22Rv1 (cell line): Measurements from ENCODE around the gene ESPNL.

Source experiments
- H3K27ac ChIP-seq: fragments of 450-650 bp; 2 replicates; pipeline ENCODE4 v1.5.1; 2017
- CTCF ChIP-seq: fragments of 450-650 bp; IDR thresholded peaks from 2 replicates; pipeline ENCODE4 v1.5.1; 2017; ENCODE audit warnings: mild to moderate bottlenecking
- ZFX ChIP-seq: fragments of 450-650 bp; IDR thresholded peaks from 2 replicates; pipeline ENCODE4 v1.6.1; 2017; ENCODE audit warnings: antibody characterized with exemption, borderline replicate concordance

The ESPNL gene

GRCh38 chr2:238101891-238102841 lies 2.0 kb downstream of the ESPNL start:
- no peak overlapping the region for H3K27ac ChIP-seq
- TF ChIP-seq CTCF (no peak), ZFX (no peak)

DNA sequence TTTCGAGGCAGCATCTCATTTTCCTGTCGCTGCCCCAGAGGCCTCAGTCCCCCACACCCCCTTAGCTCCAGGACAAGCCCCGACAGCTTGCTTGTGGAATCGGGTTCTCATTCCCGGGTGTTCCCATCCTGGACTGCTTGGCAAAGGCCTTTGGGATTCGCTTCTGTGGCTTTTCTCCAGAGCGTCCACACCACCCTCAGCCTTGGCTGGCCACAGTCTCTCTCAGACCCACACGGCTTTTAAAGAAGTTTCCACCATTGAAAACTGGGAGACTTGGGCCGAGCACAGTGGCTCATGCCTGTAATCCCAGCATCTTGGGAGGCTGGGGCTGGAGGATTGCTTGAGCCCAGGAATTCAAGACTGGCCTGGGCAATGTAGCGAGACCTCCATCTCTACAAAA lies 2.7 kb downstream of the ESPNL start:
- TF ChIP-seq CTCF (no peak), ZFX (no peak)
- H3K27ac ChIP-seq: no peak overlapping the region

DNA sequence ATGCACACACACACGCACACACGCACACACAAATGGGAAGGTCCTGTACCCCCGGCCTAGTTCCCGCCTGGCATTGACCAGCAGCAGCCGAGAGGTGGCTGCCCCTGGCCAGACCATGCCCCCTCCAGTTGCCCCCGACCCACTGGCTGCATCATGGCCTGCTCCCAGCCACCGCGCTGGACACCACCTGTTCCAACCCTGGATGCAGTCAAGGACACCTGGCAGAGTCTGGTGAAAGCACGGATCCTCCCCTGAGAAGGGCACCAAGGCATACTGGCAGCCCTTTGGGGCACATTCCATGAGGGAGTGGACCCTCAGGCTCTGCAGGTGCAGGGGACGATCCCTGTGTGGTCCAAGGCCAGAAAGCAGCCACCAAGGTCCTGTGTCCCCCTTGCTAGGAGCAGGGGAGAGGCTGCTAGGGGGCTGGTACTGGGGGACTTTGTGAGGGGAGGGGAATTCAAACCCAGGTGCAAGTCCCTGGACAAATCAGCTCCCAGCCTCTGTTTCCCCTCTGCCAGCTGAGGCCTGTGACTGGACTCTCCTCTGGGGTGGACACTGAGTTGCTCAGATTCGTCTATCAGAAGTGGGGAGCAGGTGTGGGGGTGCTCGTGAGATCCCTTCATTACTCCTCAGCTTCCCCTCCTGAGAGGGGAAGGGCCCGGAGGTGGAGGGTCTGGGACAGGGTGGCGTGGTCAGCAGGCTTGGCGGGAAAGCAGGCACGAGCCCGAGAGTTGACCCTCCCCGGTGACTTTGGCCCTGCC lies 3.5 kb downstream of the ESPNL start:
- TF ChIP-seq CTCF (no peak), ZFX (no peak)
- no peak overlapping the region for H3K27ac ChIP-seq

GRCh38 chr2:238104226-238104690 lies 4.1 kb downstream of the ESPNL start:
- TF ChIP-seq CTCF: no peak
- TF ChIP-seq ZFX: no peak
- no peak overlapping the region for H3K27ac ChIP-seq

GRCh38 chr2:238104691-238105371 lies 4.7 kb downstream of the ESPNL start:
- no peak overlapping the region for H3K27ac ChIP-seq
- TF ChIP-seq CTCF: no peak
- no peak for TF ChIP-seq ZFX

DNA sequence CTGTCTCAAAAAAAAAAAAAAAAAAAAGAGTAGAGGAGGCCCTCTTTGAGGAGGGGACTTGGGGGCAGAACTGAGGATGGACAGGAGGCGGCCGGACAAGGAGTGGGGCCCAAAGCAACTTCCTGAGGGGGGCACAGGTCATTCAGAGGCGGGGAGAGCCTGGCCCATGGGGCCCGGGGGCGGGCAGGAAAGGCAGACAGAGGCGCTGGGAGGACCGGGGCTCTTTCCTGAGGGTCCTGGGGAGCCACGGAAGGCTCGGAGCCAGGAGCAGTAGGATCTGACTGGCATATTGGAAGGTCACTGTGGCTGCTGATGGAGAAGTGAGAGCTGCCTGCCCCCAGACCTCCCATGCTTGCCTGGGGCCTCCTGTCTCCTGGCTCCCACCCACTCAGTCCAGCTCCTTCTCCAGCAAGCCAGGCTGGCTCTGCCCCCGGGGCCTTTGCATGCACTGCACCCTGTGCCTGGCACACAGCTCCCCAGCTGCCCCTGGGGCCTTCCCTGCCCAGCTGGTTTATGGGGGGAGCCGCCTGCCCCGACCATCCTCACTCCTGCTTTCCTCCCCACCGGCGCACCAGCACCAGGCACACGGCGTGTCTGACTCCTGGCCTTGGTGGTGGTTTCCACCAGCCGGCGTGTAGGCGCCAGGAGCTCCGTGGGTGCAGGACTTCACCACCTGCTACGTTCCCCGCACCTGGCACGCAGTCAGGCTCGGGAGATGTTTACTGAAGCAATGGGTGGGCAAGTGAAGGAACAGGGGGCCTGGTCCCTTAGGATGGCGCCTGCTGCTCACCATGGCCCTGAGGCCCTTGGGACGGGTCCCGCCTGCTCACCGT lies 5.6 kb downstream of the ESPNL start:
- H3K27ac ChIP-seq: no peak overlapping the region

More for the DNA sequence above, 5.6 kb downstream of the ESPNL start:
- TF ChIP-seq ZFX (no peak), CTCF (no peak)
